HG03439 (cell line): ENCODE measurements around the gene SLC31A1.

ENCODE experiments used
- ATAC-seq: cut with Tn5 transposase; IDR thresholded peaks from one replicate; pipeline ENCODE4 v1.9.1; 2021; ENCODE audit warnings: mild to moderate bottlenecking, moderate library complexity; ENCODE audit not compliant: unreplicated experiment

Gene SLC31A1

GRCh38 chr9:113221003-113221799 lies at the start of gene SLC31A1, which contains the start of gene FKBP15:
Gene SLC31A1 (plus strand): TSS chr9:113221544. CDS start chr9:113256149, 34,605 bp downstream.
Gene FKBP15 (minus strand): TSS chr9:113221277. CDS start chr9:113221243, 34 bp downstream.
- peak; percentile 92 for ATAC-seq

GRCh38 chr9:113173341-113173740 lies 48.0 kb upstream of the SLC31A1 start:
- ATAC-seq = no peak

GRCh38 chr9:113176803-113177202 lies 44.5 kb upstream of the SLC31A1 start:
- ATAC-seq = no peak

GRCh38 chr9:113177251-113177650 lies 44.1 kb upstream of the SLC31A1 start:
- ATAC-seq = no peak

GRCh38 chr9:113178087-113178486 lies 43.3 kb upstream of the SLC31A1 start:
- no peak for ATAC-seq

- ATAC-seq = no peak
Measured at GRCh38 chr9:113179839-113180238, 41.5 kb upstream of the SLC31A1 start.

- ATAC-seq = no peak
Measured at GRCh38 chr9:113181165-113181564, 40.2 kb upstream of the SLC31A1 start.

- no peak for ATAC-seq
Measured at GRCh38 chr9:113183956-113184488, 37.3 kb upstream of the SLC31A1 start.

- ATAC-seq = no peak
Measured at GRCh38 chr9:113184539-113184938, 36.8 kb upstream of the SLC31A1 start.

GRCh38 chr9:113185271-113185670 lies 36.1 kb upstream of the SLC31A1 start:
- ATAC-seq = no peak

- no peak for ATAC-seq
Measured at GRCh38 chr9:113186137-113186755, 35.1 kb upstream of the SLC31A1 start.

- no peak for ATAC-seq
Measured at GRCh38 chr9:113187929-113188595, 33.3 kb upstream of the SLC31A1 start.

- ATAC-seq = no peak
Measured at GRCh38 chr9:113192455-113192854, 28.9 kb upstream of the SLC31A1 start.

GRCh38 chr9:113199683-113200329 lies 21.5 kb upstream of the SLC31A1 start:
- no peak for ATAC-seq

GRCh38 chr9:113205432-113205831 lies 15.9 kb upstream of the SLC31A1 start:
- no peak for ATAC-seq

GRCh38 chr9:113205861-113206260 lies 15.5 kb upstream of the SLC31A1 start:
- ATAC-seq = no peak

GRCh38 chr9:113210815-113211214 lies 10.5 kb upstream of the SLC31A1 start:
- no peak for ATAC-seq

- ATAC-seq = no peak
Measured at GRCh38 chr9:113215132-113215531, 6.2 kb upstream of the SLC31A1 start.

GRCh38 chr9:113216406-113216805 lies 4.9 kb upstream of the SLC31A1 start:
- no peak for ATAC-seq

GRCh38 chr9:113219186-113219936 lies 2.0 kb upstream of the SLC31A1 start:
- peak; percentile 34 for ATAC-seq
